ENCODE results near the gene SLC6A12. TPM values are rescaled to one million over a fixed set of nuclear protein-coding genes. Genes with fewer than 3 reads are reported as not detected.

The SLC6A12 gene
- polyA plus RNA-seq, 1 donor (not counting 4 experiments of a cell fraction or from before 2014, with no cell fraction given): not detected

GRCh38 chr12:262817-263216 is 48.9 kb upstream of the SLC6A12 start, which contains the start of gene SLC6A13:
TSS of gene SLC6A13 (minus strand) at chr12:262836. CDS start at chr12:260052, 2,784 bp downstream.
- Histone ChIP-seq H3K27ac (ENCODE audit: control insufficient read depth, insufficient read depth, low read length) (no peak within 1 kb of the TSS), H3K4me1 (ENCODE audit: control insufficient read depth, extremely low read depth, insufficient read depth, low read length) (no peaks in the 10 kb centered on the region), H3K4me2 (ENCODE audit: control insufficient read depth, extremely low read depth, insufficient read depth, low read depth, low read length) (no peak within 1 kb of the TSS), H2AFZ (ENCODE audit: control insufficient read depth, low read length) (no peak within 1 kb of the TSS), H3K27me3 (ENCODE audit: control insufficient read depth, extremely low read depth, insufficient read depth, low read length) (peaks cover 22% of the 10 kb centered on the region), H3K9me3 (ENCODE audit: control insufficient read depth, low read depth, low read length) (no peaks in the 10 kb centered on the region), H3K4me3 (ENCODE audit: control insufficient read depth in 2 of 3, extremely low read depth in 1 of 3, insufficient read depth in 2 of 3, low read depth in 1 of 3, low read length in 3 of 3) (no peak within 1 kb of the TSS), H4K20me1 (ENCODE audit: control insufficient read depth, extremely low read depth, insufficient read depth, low read length) (no peaks in the 10 kb centered on the region), H3K9ac (ENCODE audit: control insufficient read depth, extremely low read depth, insufficient read depth, low read length) (no peak within 1 kb of the TSS), H3K36me3 (ENCODE audit: control insufficient read depth in 2 of 2, extremely low read depth in 1 of 2, insufficient read depth in 2 of 2, low read length in 2 of 2) (no peaks in the 10 kb centered on the region), H3K9me1 (ENCODE audit: control insufficient read depth, extremely low read depth, insufficient read depth, low read length) (no peaks in the 10 kb centered on the region), H3K79me2 (ENCODE audit: control insufficient read depth, insufficient read depth, low read length) (no peaks in the 10 kb centered on the region)
- FAIRE-seq (no peak), DNase-seq (ENCODE audit: low read depth, low spot score) (no peak)
- dilution Hi-C loops (cut with MboI; ENCODE audit: extremely low pct_ligation_motif_present, low sequenced_read_pairs): no loop called here
- TF ChIP-seq EZH2 (IDR thresholded peaks at IDR 0.05; ENCODE audit: low read length): no peak
- no peak for TF ChIP-seq CTCF (optimal IDR thresholded peaks at IDR 0.05 in 1 of 3, IDR thresholded peaks at IDR 0.05 in 1 of 3, conservative IDR thresholded peaks at IDR 0.05 in 1 of 3; ENCODE audit: extremely low read depth in 1 of 3, insufficient read depth in 2 of 3, low read length in 3 of 3)

- Histone ChIP-seq H3K9me3 (ENCODE audit: control insufficient read depth, low read depth, low read length) (no peaks in the 10 kb centered on the region), H3K4me2 (ENCODE audit: control insufficient read depth, extremely low read depth, insufficient read depth, low read depth, low read length) (no peak overlapping the region), H3K4me1 (ENCODE audit: control insufficient read depth, extremely low read depth, insufficient read depth, low read length) (no peaks in the 10 kb centered on the region), H3K9ac (ENCODE audit: control insufficient read depth, extremely low read depth, insufficient read depth, low read length) (no peak overlapping the region), H3K79me2 (ENCODE audit: control insufficient read depth, insufficient read depth, low read length) (no peaks in the 10 kb centered on the region), H2AFZ (ENCODE audit: control insufficient read depth, low read length) (no peak overlapping the region), H3K27ac (ENCODE audit: control insufficient read depth, insufficient read depth, low read length) (no peak overlapping the region), H3K9me1 (ENCODE audit: control insufficient read depth, extremely low read depth, insufficient read depth, low read length) (no peaks in the 10 kb centered on the region), H3K27me3 (ENCODE audit: control insufficient read depth, extremely low read depth, insufficient read depth, low read length) (peaks cover 29% of the 10 kb centered on the region), H3K36me3 (ENCODE audit: control insufficient read depth in 2 of 2, extremely low read depth in 1 of 2, insufficient read depth in 2 of 2, low read length in 2 of 2) (no peaks in the 10 kb centered on the region), H3K4me3 (ENCODE audit: control insufficient read depth in 2 of 3, extremely low read depth in 1 of 3, insufficient read depth in 2 of 3, low read depth in 1 of 3, low read length in 3 of 3) (no peak overlapping the region), H4K20me1 (ENCODE audit: control insufficient read depth, extremely low read depth, insufficient read depth, low read length) (no peaks in the 10 kb centered on the region)
- DNase-seq (ENCODE audit: low read depth, low spot score): no peak
- dilution Hi-C loops (cut with MboI; ENCODE audit: extremely low pct_ligation_motif_present, low sequenced_read_pairs): no loop called here
- TF ChIP-seq EZH2 (IDR thresholded peaks at IDR 0.05; ENCODE audit: low read length) (no peak), CTCF (optimal IDR thresholded peaks at IDR 0.05 in 1 of 3, IDR thresholded peaks at IDR 0.05 in 1 of 3, conservative IDR thresholded peaks at IDR 0.05 in 1 of 3; ENCODE audit: extremely low read depth in 1 of 3, insufficient read depth in 2 of 3, low read length in 3 of 3) (no peak)
- FAIRE-seq: no peak
Observed at GRCh38 chr12:262113-262512, 48.2 kb upstream of the SLC6A12 start.
